ENCODE results near the gene SPRR1B. TPM values are rescaled to one million over a fixed set of nuclear protein-coding genes. Genes with fewer than 3 reads are reported as not detected.

SPRR1B gene
- total RNA-seq, 4 donors from 2014 or later, result not detected

DNA sequence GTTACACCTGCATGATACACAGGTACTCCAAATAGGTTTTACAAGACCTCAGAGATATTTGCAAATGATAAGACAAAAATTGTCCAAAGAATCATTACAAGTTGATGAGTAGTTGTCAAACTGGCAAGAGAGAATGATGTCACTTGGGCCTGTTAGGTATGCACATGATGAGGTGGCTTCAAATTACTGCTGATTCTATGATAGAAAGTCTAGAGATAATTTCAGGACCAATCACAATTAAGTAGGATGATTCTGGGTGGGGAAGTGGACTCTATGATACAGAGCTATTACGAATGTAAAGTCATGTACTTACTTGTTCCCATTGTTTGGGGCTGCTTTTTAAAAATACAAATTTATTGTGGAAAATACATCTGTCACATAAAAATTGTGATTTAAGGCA lies 5.2 kb upstream of the SPRR1B start:
- no peaks in the 10 kb centered on the region for H3K4me1 ChIP-seq
- DNase-seq, result no peak
- H3K4me3 ChIP-seq, result no peak overlapping the region
- no peaks in the 10 kb centered on the region for H3K36me3 ChIP-seq
- TF ChIP-seq CTCF (IDR thresholded peaks at IDR 0.05), result no peak
- TF ChIP-seq POLR2A (IDR thresholded peaks at IDR 0.05), result no peak
- H3K27me3 ChIP-seq, result no peaks in the 10 kb centered on the region
- no peak overlapping the region for H3K27ac ChIP-seq
- H3K9me3 ChIP-seq, result no peaks in the 10 kb centered on the region

DNA sequence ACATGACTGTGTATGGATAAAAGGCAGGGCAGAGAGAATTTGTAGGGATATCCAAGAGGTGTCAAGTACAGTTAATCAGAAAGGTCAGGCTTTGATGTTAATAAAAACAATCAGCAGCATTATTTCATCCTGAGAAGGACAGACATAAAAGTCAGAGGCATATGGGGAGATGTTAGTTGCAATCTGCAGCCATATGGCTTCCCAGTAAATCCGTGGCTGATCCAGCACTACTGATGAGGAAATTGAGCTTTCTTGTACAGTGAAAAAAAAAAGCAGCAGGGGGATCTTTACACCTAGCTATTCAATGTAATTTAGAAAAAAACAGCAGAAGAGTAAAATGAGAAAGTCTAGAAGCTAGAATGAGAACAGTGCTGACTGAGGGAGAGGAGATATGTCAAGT lies 2.2 kb upstream of the SPRR1B start:
- Histone ChIP-seq H3K4me1 (no peaks in the 10 kb centered on the region), H3K9me3 (no peaks in the 10 kb centered on the region), H3K4me3 (no peak overlapping the region), H3K27ac (no peak overlapping the region), H3K36me3 (no peaks in the 10 kb centered on the region), H3K27me3 (no peaks in the 10 kb centered on the region)
- no peak for TF ChIP-seq POLR2A (IDR thresholded peaks at IDR 0.05)
- no peak for DNase-seq

DNA sequence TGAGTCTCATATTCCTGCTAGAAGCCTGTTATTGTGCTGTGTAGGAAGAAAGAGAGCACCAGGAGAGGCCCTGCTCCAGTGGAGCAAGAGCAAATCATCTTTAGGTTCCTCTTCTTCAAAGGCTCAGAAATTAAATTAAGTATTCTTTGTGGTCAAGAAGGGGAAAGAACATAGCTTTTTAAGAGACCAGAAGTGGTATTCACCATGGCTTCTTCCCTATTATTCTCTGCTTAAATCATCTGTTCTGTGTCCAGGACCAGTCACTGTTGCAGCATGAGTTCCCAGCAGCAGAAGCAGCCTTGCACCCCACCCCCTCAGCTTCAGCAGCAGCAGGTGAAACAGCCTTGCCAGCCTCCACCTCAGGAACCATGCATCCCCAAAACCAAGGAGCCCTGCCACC lies 1.1 kb downstream of the SPRR1B start:
- no peak overlapping the region for H3K4me3 ChIP-seq
- TF ChIP-seq POLR2A (IDR thresholded peaks at IDR 0.05) (no peak), CTCF (IDR thresholded peaks at IDR 0.05) (no peak)
- no peak for DNase-seq

DNA sequence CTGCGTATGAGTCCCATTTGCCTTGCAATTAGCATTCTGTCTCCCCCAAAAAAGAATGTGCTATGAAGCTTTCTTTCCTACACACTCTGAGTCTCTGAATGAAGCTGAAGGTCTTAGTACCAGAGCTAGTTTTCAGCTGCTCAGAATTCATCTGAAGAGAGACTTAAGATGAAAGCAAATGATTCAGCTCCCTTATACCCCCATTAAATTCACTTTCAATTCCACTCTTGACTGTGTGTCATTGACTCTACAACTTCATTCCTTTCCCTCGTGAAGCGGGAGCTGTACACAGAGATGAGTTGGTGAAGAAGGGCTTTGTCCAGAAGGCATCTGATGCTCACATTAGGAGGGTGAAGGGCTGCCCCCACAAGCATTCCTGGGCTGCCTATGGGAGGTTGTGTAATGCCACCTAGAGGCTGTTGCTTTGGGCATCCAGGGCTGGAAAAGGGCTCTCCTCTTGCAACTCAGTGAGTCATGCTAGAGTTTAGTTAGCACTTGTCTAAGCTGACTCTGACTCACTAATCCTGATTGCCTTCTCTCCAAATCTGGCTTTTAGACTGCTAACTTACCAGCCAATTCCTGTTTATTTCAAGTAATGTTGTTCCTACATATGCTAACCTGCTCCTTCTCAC lies 1.8 kb downstream of the SPRR1B start:
- H3K9me3 ChIP-seq, result no peaks in the 10 kb centered on the region
- no peaks in the 10 kb centered on the region for H3K4me1 ChIP-seq
- H3K36me3 ChIP-seq, result no peaks in the 10 kb centered on the region
- H3K27me3 ChIP-seq, result no peaks in the 10 kb centered on the region
- H3K27ac ChIP-seq, result no peak overlapping the region
- TF ChIP-seq CTCF (IDR thresholded peaks at IDR 0.05) (no peak), POLR2A (IDR thresholded peaks at IDR 0.05) (no peak)
- DNase-seq, result no peak
- no peak overlapping the region for H3K4me3 ChIP-seq

More for the DNA sequence above, 1.1 kb downstream of the SPRR1B start:
- no peaks in the 10 kb centered on the region for H3K36me3 ChIP-seq
- H3K9me3 ChIP-seq, result no peaks in the 10 kb centered on the region
- no peaks in the 10 kb centered on the region for H3K27me3 ChIP-seq
- H3K4me1 ChIP-seq, result no peaks in the 10 kb centered on the region
- H3K27ac ChIP-seq, result no peak overlapping the region

DNA sequence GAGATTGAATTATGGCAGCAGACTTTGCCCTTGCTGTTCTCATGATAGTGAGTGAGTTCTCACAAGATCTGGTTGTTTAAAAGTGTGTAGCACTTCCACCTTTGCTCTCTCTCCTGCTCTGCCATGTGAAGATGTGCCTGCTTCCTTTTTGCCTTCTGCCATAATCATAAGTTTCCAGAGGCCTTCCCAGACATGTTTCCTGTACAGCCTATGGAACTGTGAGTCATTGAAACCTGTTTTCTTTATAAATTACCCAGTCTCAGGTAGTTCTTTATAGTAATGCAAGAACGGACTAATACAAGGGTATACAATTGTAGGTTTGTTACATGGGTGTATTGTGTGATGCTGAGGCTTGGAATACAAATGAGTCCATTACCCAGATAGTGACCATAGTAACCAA lies 4.2 kb downstream of the SPRR1B start:
- DNase-seq, result no peak
- H3K9me3 ChIP-seq, result no peaks in the 10 kb centered on the region
- H3K27ac ChIP-seq, result no peak overlapping the region
- H3K4me3 ChIP-seq, result no peak overlapping the region
- no peaks in the 10 kb centered on the region for H3K4me1 ChIP-seq
- no peaks in the 10 kb centered on the region for H3K27me3 ChIP-seq
- H3K36me3 ChIP-seq, result no peaks in the 10 kb centered on the region
- TF ChIP-seq POLR2A (IDR thresholded peaks at IDR 0.05) (no peak), CTCF (IDR thresholded peaks at IDR 0.05) (no peak)

GRCh38 chr1:153040950-153041631 lies 10.1 kb downstream of the SPRR1B start, which contains the start of gene SPRR2D:
Gene SPRR2D (minus strand): TSS chr1:153041120. CDS start chr1:153040346, 774 bp downstream.
- no peaks in the 10 kb centered on the region for H3K4me1 ChIP-seq
- TF ChIP-seq CTCF (IDR thresholded peaks at IDR 0.05) (no peak), POLR2A (IDR thresholded peaks at IDR 0.05) (no peak)

More at GRCh38 chr1:153040950-153041631, 10.1 kb downstream of the SPRR1B start, which contains the start of gene SPRR2D:
- Histone ChIP-seq H3K27ac (no peak within 1 kb of the TSS), H3K9me3 (no peaks in the 10 kb centered on the region), H3K4me3 (no peak within 1 kb of the TSS), H3K27me3 (no peaks in the 10 kb centered on the region), H3K36me3 (no peaks in the 10 kb centered on the region)
- DNase-seq, result no peak

All from Peyer's patch (tissue), 4 donors.